Stimulated activated naive B cell treated with anti-CD40 and anti-IgM and Interleukin-4, amounts not matched to agents 10 μg/mL and 1 μg/mL and 100 μg/mL, for 72 hours (primary cell): ENCODE data around the gene DCAKD.

Experiments
- ATAC-seq, 2 donors: fragments of 150-1000 bp; cut with Tn5 transposase; replicated peaks; 2 replicates each; pipeline ENCODE4 v1.10.0; 2021; ENCODE audit warnings: moderate library complexity in 1 of 2
- DNase-seq: peaks from one replicate; pipeline ENCODE4 v3.0.0; 2021
- H3K27ac Mint-ChIP-seq: one replicate; pipeline ENCODE4 v1.8.0; 2022; ENCODE audit warnings: mild to moderate bottlenecking, mixed read lengths
- H3K27me3 Mint-ChIP-seq, 2 donors: one replicate each; pipeline ENCODE4 v1.8.0; 2022; ENCODE audit warnings: mixed read lengths in 2 of 2
- H3K36me3 Mint-ChIP-seq, 2 donors: one replicate each; pipeline ENCODE4 v1.8.0; 2022; ENCODE audit warnings: mixed read lengths in 2 of 2, mild to moderate bottlenecking in 1 of 2
- H3K4me1 Mint-ChIP-seq, 2 donors: one replicate each; pipeline ENCODE4 v1.8.0; 2022; ENCODE audit warnings: mixed read lengths in 2 of 2, mild to moderate bottlenecking in 1 of 2
- H3K4me3 Mint-ChIP-seq, 2 donors: one replicate each; pipeline ENCODE4 v1.8.0; 2022; ENCODE audit warnings: mild to moderate bottlenecking in 2 of 2, mixed read lengths in 2 of 2, moderate library complexity in 1 of 2
- H3K9me3 Mint-ChIP-seq, 2 donors: one replicate each; pipeline ENCODE4 v1.8.0; 2022; ENCODE audit warnings: mixed read lengths in 2 of 2, mild to moderate bottlenecking in 1 of 2

Gene DCAKD

GRCh38 chr17:45050481-45051059, 862 bp downstream of the DCAKD start:
- peaks cover 24 to 44% of the 10 kb centered on the region in 2 donors for H3K4me1 Mint-ChIP-seq
- no peaks in the 10 kb centered on the region for H3K9me3 Mint-ChIP-seq
- H3K27me3 Mint-ChIP-seq: no peaks in the 10 kb centered on the region
- peak overlapping the region; percentile 94 to 95 for H3K4me3 Mint-ChIP-seq
- H3K27ac Mint-ChIP-seq: peak overlapping the region; percentile 97
- DNase-seq (no peak), ATAC-seq (peak in 1 of 2 donors; percentile 12)
- peaks cover 8 to 19% of the 10 kb centered on the region in 2 donors for H3K36me3 Mint-ChIP-seq

- Mint-ChIP-seq H3K27me3 (no peaks in the 10 kb centered on the region), H3K36me3 (peaks cover 12 to 14% of the 10 kb centered on the region in 2 donors), H3K9me3 (no peaks in the 10 kb centered on the region), H3K4me3 (no peak overlapping the region), H3K27ac (no peak overlapping the region), H3K4me1 (peaks cover 26 to 46% of the 10 kb centered on the region in 2 donors)
- ATAC-seq (no peak), DNase-seq (no peak)
Observed at GRCh38 chr17:45048795-45049563, 2.5 kb downstream of the DCAKD start.

GRCh38 chr17:45046537-45047125, 4.8 kb downstream of the DCAKD start:
- no peaks in the 10 kb centered on the region for H3K9me3 Mint-ChIP-seq
- peak overlapping the region; percentile 57 to 66 for H3K4me3 Mint-ChIP-seq
- ATAC-seq (peak; percentile 62 to 65), DNase-seq (peak; percentile 51)
- peaks cover 43 to 63% of the 10 kb centered on the region in 2 donors for H3K4me1 Mint-ChIP-seq
- H3K27ac Mint-ChIP-seq: peak overlapping the region; percentile 90
- no peaks in the 10 kb centered on the region for H3K27me3 Mint-ChIP-seq
- peaks cover 21 to 35% of the 10 kb centered on the region in 2 donors for H3K36me3 Mint-ChIP-seq

- Mint-ChIP-seq H3K4me3 (no peak overlapping the region), H3K27me3 (no peaks in the 10 kb centered on the region), H3K4me1 (peaks cover 45 to 70% of the 10 kb centered on the region in 2 donors), H3K27ac (no peak overlapping the region), H3K36me3 (peaks cover 22 to 40% of the 10 kb centered on the region in 2 donors), H3K9me3 (no peaks in the 10 kb centered on the region)
- no peak for ATAC-seq
- no peak for DNase-seq
Observed at GRCh38 chr17:45043813-45044540, 7.5 kb downstream of the DCAKD start.

- Mint-ChIP-seq H3K4me1 (peaks cover 48 to 74% of the 10 kb centered on the region in 2 donors), H3K36me3 (peaks cover 22 to 40% of the 10 kb centered on the region in 2 donors), H3K27me3 (no peaks in the 10 kb centered on the region), H3K4me3 (peak overlapping the region; percentile 37 to 47), H3K9me3 (no peaks in the 10 kb centered on the region), H3K27ac (peak overlapping the region; percentile 65)
- ATAC-seq (no peak), DNase-seq (no peak)
Observed at GRCh38 chr17:45042346-45043120, 8.9 kb downstream of the DCAKD start.

GRCh38 chr17:45040459-45040858, 11.0 kb downstream of the DCAKD start:
- ATAC-seq (no peak), DNase-seq (no peak)
- Mint-ChIP-seq H3K27ac (no peak overlapping the region), H3K36me3 (peaks cover 22 to 44% of the 10 kb centered on the region in 2 donors), H3K27me3 (no peaks in the 10 kb centered on the region), H3K4me3 (no peak overlapping the region), H3K9me3 (no peaks in the 10 kb centered on the region), H3K4me1 (peaks cover 44 to 67% of the 10 kb centered on the region in 2 donors)

- Mint-ChIP-seq H3K36me3 (peaks cover 27 to 51% of the 10 kb centered on the region in 2 donors), H3K27ac (peak overlapping the region; percentile 81), H3K27me3 (no peaks in the 10 kb centered on the region), H3K4me1 (peaks cover 40 to 62% of the 10 kb centered on the region in 2 donors), H3K4me3 (peak overlapping the region in 1 of 2 donors; percentile 66), H3K9me3 (no peaks in the 10 kb centered on the region)
- DNase-seq (no peak), ATAC-seq (peak in 1 of 2 donors; percentile 2)
Observed at GRCh38 chr17:45038728-45039634, 12.5 kb downstream of the DCAKD start.

GRCh38 chr17:45036691-45037090, 14.7 kb downstream of the DCAKD start:
- ATAC-seq: no peak
- no peak for DNase-seq
- peaks cover 36 to 48% of the 10 kb centered on the region in 2 donors for H3K36me3 Mint-ChIP-seq
- no peak overlapping the region for H3K27ac Mint-ChIP-seq
- no peaks in the 10 kb centered on the region for H3K27me3 Mint-ChIP-seq
- no peaks in the 10 kb centered on the region for H3K9me3 Mint-ChIP-seq
- peaks cover 20 to 40% of the 10 kb centered on the region in 2 donors for H3K4me1 Mint-ChIP-seq
- no peak overlapping the region for H3K4me3 Mint-ChIP-seq

GRCh38 chr17:45035848-45036247, 15.6 kb downstream of the DCAKD start:
- Mint-ChIP-seq H3K27ac (peak overlapping the region; percentile 90), H3K4me1 (peaks cover 17 to 34% of the 10 kb centered on the region in 2 donors), H3K36me3 (peaks cover 38 to 50% of the 10 kb centered on the region in 2 donors), H3K9me3 (no peaks in the 10 kb centered on the region), H3K4me3 (no peak overlapping the region), H3K27me3 (no peaks in the 10 kb centered on the region)
- DNase-seq (no peak), ATAC-seq (no peak)

- no peak for DNase-seq
- Mint-ChIP-seq H3K27me3 (no peaks in the 10 kb centered on the region), H3K4me1 (peaks cover 22 to 32% of the 10 kb centered on the region in 2 donors), H3K27ac (peak overlapping the region; percentile 52), H3K4me3 (no peak overlapping the region), H3K36me3 (peaks cover 44 to 59% of the 10 kb centered on the region in 2 donors), H3K9me3 (no peaks in the 10 kb centered on the region)
- ATAC-seq: no peak
Observed at GRCh38 chr17:45034599-45034998, 16.8 kb downstream of the DCAKD start.

- DNase-seq (no peak), ATAC-seq (no peak)
- Mint-ChIP-seq H3K9me3 (no peaks in the 10 kb centered on the region), H3K4me1 (peaks cover 14 to 15% of the 10 kb centered on the region in 2 donors), H3K27me3 (no peaks in the 10 kb centered on the region), H3K4me3 (no peak overlapping the region), H3K27ac (no peak overlapping the region), H3K36me3 (peaks cover 48 to 63% of the 10 kb centered on the region in 2 donors)
Observed at GRCh38 chr17:45032174-45032541, 19.3 kb downstream of the DCAKD start.

- Mint-ChIP-seq H3K4me1 (peaks cover 12 to 15% of the 10 kb centered on the region in 2 donors), H3K27me3 (no peaks in the 10 kb centered on the region), H3K4me3 (no peak overlapping the region), H3K27ac (peak overlapping the region; percentile 57), H3K36me3 (peaks cover 48 to 60% of the 10 kb centered on the region in 2 donors), H3K9me3 (no peaks in the 10 kb centered on the region)
- ATAC-seq: no peak
- DNase-seq: no peak
Observed at GRCh38 chr17:45031231-45032173, 19.9 kb downstream of the DCAKD start.
